Keratinocyte (primary cell): ENCODE results near the gene CPOX. TPM values are rescaled to one million over a fixed set of nuclear protein-coding genes. Genes with fewer than 3 reads are reported as not detected.

Experiments
- DNase-seq: peaks from one replicate; pipeline ENCODE4 v3.0.0-alpha.2; 2011; ENCODE audit warnings: low read depth, missing footprints, low spot score
- FAIRE-seq: peaks from 2 replicates; lab custom pipeline; 2011; peaks lifted over from hg19 to GRCh38; lab: Jason Lieb, UNC
- H2AFZ ChIP-seq: 2 replicates; pipeline ENCODE4 v1.6.0; 2012; ENCODE audit warnings: low read length, control low read depth, inconsistent platforms; ENCODE audit not compliant: control insufficient read depth
- H3K27ac ChIP-seq: 2 replicates; pipeline ENCODE4 v1.5.1; 2011; ENCODE audit warnings: low read length; ENCODE audit not compliant: control insufficient read depth, insufficient read depth
- H3K27me3 ChIP-seq: 3 replicates; pipeline ENCODE4 v1.6.0; 2011; ENCODE audit warnings: low read length; ENCODE audit not compliant: control insufficient read depth, insufficient read depth; ENCODE audit errors: extremely low read depth
- H3K36me3 ChIP-seq, 2 experiments: 2 replicates in 1 of 2; 3 replicates in 1 of 2; pipeline ENCODE4 v1.5.1; 2011; ENCODE audit warnings: low read length in 2 of 2, mild to moderate bottlenecking in 1 of 2; ENCODE audit not compliant: control insufficient read depth in 2 of 2, insufficient read depth in 2 of 2; ENCODE audit errors: extremely low read depth in 1 of 2
- H3K4me1 ChIP-seq: 3 replicates; pipeline ENCODE4 v1.5.1; 2011; ENCODE audit warnings: low read length; ENCODE audit not compliant: control insufficient read depth, insufficient read depth; ENCODE audit errors: extremely low read depth
- H3K4me2 ChIP-seq: 3 replicates; pipeline ENCODE4 v1.6.0; 2011; ENCODE audit warnings: low read depth, low read length; ENCODE audit not compliant: control insufficient read depth, insufficient read depth; ENCODE audit errors: extremely low read depth
- H3K4me3 ChIP-seq, 3 experiments: fragments of 200-600 bp in 1 of 3; sonication (generic) in 1 of 3; 2 replicates in 2 of 3; 3 replicates in 1 of 3; pipeline ENCODE4 v1.5.1; 2011 to 2016; ENCODE audit warnings: low read length in 3 of 3, mild to moderate bottlenecking in 3 of 3, control low read depth in 2 of 3, inconsistent platforms in 1 of 3, low read depth in 1 of 3, mixed read lengths in 1 of 3, mixed run types in 1 of 3, moderate library complexity in 1 of 3; ENCODE audit not compliant: control insufficient read depth in 2 of 3, insufficient read depth in 2 of 3; ENCODE audit errors: extremely low read depth in 1 of 3
- H3K79me2 ChIP-seq: 2 replicates; pipeline ENCODE4 v1.6.0; 2012; ENCODE audit warnings: low read length; ENCODE audit not compliant: control insufficient read depth, insufficient read depth
- H3K9ac ChIP-seq: 3 replicates; pipeline ENCODE4 v1.6.0; 2011; ENCODE audit warnings: low read length; ENCODE audit not compliant: control insufficient read depth, insufficient read depth; ENCODE audit errors: extremely low read depth
- H3K9me1 ChIP-seq: 3 replicates; pipeline ENCODE4 v1.6.0; 2011; ENCODE audit warnings: low read length; ENCODE audit not compliant: control insufficient read depth, insufficient read depth; ENCODE audit errors: extremely low read depth
- H3K9me3 ChIP-seq: 2 replicates; pipeline ENCODE4 v1.5.1; 2012; ENCODE audit warnings: low read depth, low read length; ENCODE audit not compliant: control insufficient read depth
- H4K20me1 ChIP-seq: 3 replicates; pipeline ENCODE4 v1.6.0; 2011; ENCODE audit warnings: low read length; ENCODE audit not compliant: control insufficient read depth, insufficient read depth; ENCODE audit errors: extremely low read depth
- CTCF ChIP-seq, 3 experiments: IDR thresholded peaks in 1 of 3; conservative IDR thresholded peaks in 1 of 3; optimal IDR thresholded peaks in 1 of 3; 2 replicates in 2 of 3; 3 replicates in 1 of 3; pipeline versions ENCODE3 to v1.5.1; 2011; ENCODE audit warnings: low read length in 3 of 3, mild to moderate bottlenecking in 3 of 3, moderate library complexity in 2 of 3, control low read depth in 1 of 3, inconsistent platforms in 1 of 3; ENCODE audit not compliant: insufficient read depth in 2 of 3; ENCODE audit errors: extremely low read depth in 1 of 3
- EZH2 ChIP-seq: IDR thresholded peaks from one replicate; pipeline ENCODE4 v1.6.1; 2012; ENCODE audit warnings: inconsistent platforms, mild to moderate bottlenecking, low read length, moderate library complexity
- dilution Hi-C: fragments of 300-500 bp; cut with MboI; formaldehyde crosslinking; loops from one replicate; pipeline ENCODE4 v1.7.0; 2020; ENCODE audit warnings: low sequenced_read_pairs; ENCODE audit not compliant: extremely low pct_ligation_motif_present
- polyA plus RNA-seq, 5 experiments: library from polyadenylated mRNA; depleted of rRNA in 3 of 5; stranded (reverse) in 3 of 5; stranded (forward) in 1 of 5; unstranded in 1 of 5; fragments of >200 nt; gene quantifications; 1 replicate in 1 of 5; 2 replicates in 3 of 5; 3 replicates in 1 of 5; pipeline versions ENCODE4 v1.2.1 to v1.2.3, GENCODE V29; 2011 to 2012; ENCODE audit warnings: missing spikeins in 2 of 5, low read depth in 1 of 5, low replicate concordance in 1 of 5

The CPOX gene
- polyA plus RNA-seq, 1 donor (not counting 4 experiments of a cell fraction or from before 2014, with no cell fraction given): 29.4 TPM

DNA sequence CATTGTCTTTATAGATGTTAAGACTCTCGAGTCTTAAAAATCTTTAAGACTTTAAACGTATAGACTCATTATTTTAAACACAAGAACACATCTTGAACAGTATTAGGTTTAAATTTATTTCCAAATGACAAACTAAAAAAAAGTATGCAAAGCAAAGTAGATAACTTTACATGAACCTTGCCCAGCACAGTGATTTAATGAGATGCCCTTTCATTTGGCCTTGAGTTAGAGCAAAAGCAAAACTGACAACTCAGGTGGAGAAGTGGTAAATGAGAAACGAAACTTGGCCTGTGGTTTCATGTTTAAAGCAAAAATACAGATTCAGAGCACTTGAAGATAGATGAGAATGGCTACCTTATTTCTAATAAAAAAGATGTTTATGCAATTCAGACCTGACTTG lies 53.1 kb downstream of the CPOX start:
- FAIRE-seq (no peak), DNase-seq (no peak)
- dilution Hi-C loops: no loop called here
- no peak overlapping the region for H3K27ac ChIP-seq
- no peaks in the 10 kb centered on the region for H3K36me3 ChIP-seq
- no peak overlapping the region for H3K4me2 ChIP-seq
- no peaks in the 10 kb centered on the region for H3K9me1 ChIP-seq
- no peak overlapping the region for H3K4me3 ChIP-seq
- H3K27me3 ChIP-seq: no peaks in the 10 kb centered on the region
- no peak for TF ChIP-seq CTCF (optimal IDR thresholded peaks at IDR 0.05 in 1 of 3, IDR thresholded peaks at IDR 0.05 in 1 of 3, conservative IDR thresholded peaks at IDR 0.05 in 1 of 3; ENCODE audit: extremely low read depth in 1 of 3, insufficient read depth in 2 of 3, low read length in 3 of 3)
- no peak overlapping the region for H3K9ac ChIP-seq
- H2AFZ ChIP-seq: no peak overlapping the region
- H3K9me3 ChIP-seq: no peaks in the 10 kb centered on the region
- H3K4me1 ChIP-seq: peaks cover 2% of the 10 kb centered on the region
- no peaks in the 10 kb centered on the region for H3K79me2 ChIP-seq
- H4K20me1 ChIP-seq: no peaks in the 10 kb centered on the region

GRCh38 chr3:98536456-98537017 lies 56.9 kb downstream of the CPOX start:
- H3K4me2 ChIP-seq: no peak overlapping the region
- dilution Hi-C loops: no loop called here
- H2AFZ ChIP-seq: no peak overlapping the region
- TF ChIP-seq EZH2 (no peak), CTCF (optimal IDR thresholded peaks at IDR 0.05 in 1 of 3, IDR thresholded peaks at IDR 0.05 in 1 of 3, conservative IDR thresholded peaks at IDR 0.05 in 1 of 3; ENCODE audit: extremely low read depth in 1 of 3, insufficient read depth in 2 of 3, low read length in 3 of 3) (no peak)
- no peaks in the 10 kb centered on the region for H3K79me2 ChIP-seq
- H4K20me1 ChIP-seq: no peaks in the 10 kb centered on the region
- H3K4me3 ChIP-seq: no peak overlapping the region
- peaks cover 2% of the 10 kb centered on the region for H3K4me1 ChIP-seq
- no peak overlapping the region for H3K27ac ChIP-seq
- FAIRE-seq (no peak), DNase-seq (no peak)
- no peaks in the 10 kb centered on the region for H3K9me3 ChIP-seq
- no peaks in the 10 kb centered on the region for H3K27me3 ChIP-seq
- H3K9me1 ChIP-seq: no peaks in the 10 kb centered on the region
- H3K36me3 ChIP-seq: no peaks in the 10 kb centered on the region
- H3K9ac ChIP-seq: no peak overlapping the region
